Endothelial cell of umbilical vein (primary cell): ENCODE data around the gene PCDH15.

Source experiments
- CTCF ChIP-seq, 2 donors: IDR thresholded peaks; 1 replicate in 1 of 2; 2 replicates in 1 of 2; pipeline ENCODE4 v1.5.1; 2011; ENCODE audit warnings: low read length in 2 of 2, mild to moderate bottlenecking in 2 of 2, moderate library complexity in 2 of 2, control low read depth in 1 of 2, inconsistent platforms in 1 of 2, low read depth in 1 of 2; ENCODE audit not compliant: insufficient read depth in 1 of 2; ENCODE audit errors: extremely low read depth in 1 of 2
- EZH2 ChIP-seq: IDR thresholded peaks from 2 replicates; pipeline ENCODE4 v1.6.1; 2012; ENCODE audit warnings: borderline replicate concordance, low read depth, mild to moderate bottlenecking, moderate library complexity, low read length, inconsistent platforms; ENCODE audit not compliant: severe bottlenecking
- FOS ChIP-seq: IDR thresholded peaks from 2 replicates; pipeline ENCODE4 v1.6.1; 2011; ENCODE audit warnings: mild to moderate bottlenecking, low read length, moderate library complexity, borderline replicate concordance; ENCODE audit not compliant: insufficient read depth
- JUN ChIP-seq: IDR thresholded peaks from 2 replicates; pipeline ENCODE4 v1.6.1; 2011; ENCODE audit warnings: borderline replicate concordance, low read depth; ENCODE audit not compliant: insufficient read length, insufficient read depth
- MYC ChIP-seq: IDR thresholded peaks from one replicate; pipeline ENCODE4 v1.6.1; 2011; ENCODE audit warnings: mild to moderate bottlenecking, low read depth, low read length
- POLR2A ChIP-seq: IDR thresholded peaks from 2 replicates; pipeline ENCODE4 v1.6.1; 2012; ENCODE audit warnings: low read depth, mild to moderate bottlenecking, control low read depth, low read length
- POLR2AphosphoS5 ChIP-seq: IDR thresholded peaks from 2 replicates; pipeline ENCODE4 v1.6.1; 2012; ENCODE audit warnings: low read depth, mild to moderate bottlenecking, control low read depth, low read length, moderate library complexity; ENCODE audit not compliant: insufficient read depth

- TF ChIP-seq FOS, result no peak
- TF ChIP-seq CTCF (IDR thresholded peaks at IDR 0.05; ENCODE audit: extremely low read depth in 1 of 2, insufficient read depth in 1 of 2, low read depth in 1 of 2, low read length in 2 of 2), result no peak
- no peak for TF ChIP-seq EZH2
- no peak for TF ChIP-seq POLR2A
- TF ChIP-seq JUN, result no peak
- TF ChIP-seq POLR2AphosphoS5, result no peak
- no peak for TF ChIP-seq MYC
These were observed 823.8 kb downstream of the PCDH15 start for GRCh38 chr10:53977267-53977666.
